Coronary artery (tissue), 2 donors: Measurements from ENCODE around the gene DST.

Source experiments
- DNase-seq: peaks from one replicate; pipeline ENCODE4 v3.0.0-alpha.2; 2017; ENCODE audit warnings: low spot score
- H3K27ac ChIP-seq, 2 donors: fragments of 200-600 bp; sonication (generic); one replicate each; pipeline ENCODE4 v1.5.1; 2016 to 2019
- H3K4me3 ChIP-seq: fragments of 200-600 bp; sonication (generic); 2 replicates; pipeline ENCODE4 v1.5.1; 2016; ENCODE audit warnings: mild to moderate bottlenecking, moderate library complexity
- TF ChIP-seq, protein P1 (sequence below): fragments of 200-600 bp; sonication (generic); IDR thresholded peaks from one replicate; pipeline ENCODE4 v1.5.1; 2019; ENCODE audit warnings: antibody characterized with exemption

Gene DST

DNA sequence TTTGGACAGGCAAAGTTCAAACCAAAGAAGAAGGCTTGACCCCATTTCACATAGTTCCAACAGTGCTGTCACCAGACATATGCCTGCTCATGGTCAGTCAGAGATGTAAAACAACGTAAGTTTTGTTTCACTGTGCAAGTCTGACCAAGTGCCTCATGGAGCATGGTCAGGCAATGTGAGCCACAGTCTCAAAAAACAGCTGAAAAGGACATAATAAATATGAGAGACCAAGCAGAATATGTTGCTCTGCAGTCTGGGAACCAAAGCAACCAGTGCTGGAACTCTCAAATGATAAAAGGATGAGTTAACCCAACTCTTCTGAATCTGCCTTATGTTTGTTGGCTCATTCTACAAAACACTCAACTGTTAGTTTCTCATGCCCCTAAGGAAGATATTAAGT lies 39.9 kb upstream of the DST start:
- TF ChIP-seq, protein P1, sequence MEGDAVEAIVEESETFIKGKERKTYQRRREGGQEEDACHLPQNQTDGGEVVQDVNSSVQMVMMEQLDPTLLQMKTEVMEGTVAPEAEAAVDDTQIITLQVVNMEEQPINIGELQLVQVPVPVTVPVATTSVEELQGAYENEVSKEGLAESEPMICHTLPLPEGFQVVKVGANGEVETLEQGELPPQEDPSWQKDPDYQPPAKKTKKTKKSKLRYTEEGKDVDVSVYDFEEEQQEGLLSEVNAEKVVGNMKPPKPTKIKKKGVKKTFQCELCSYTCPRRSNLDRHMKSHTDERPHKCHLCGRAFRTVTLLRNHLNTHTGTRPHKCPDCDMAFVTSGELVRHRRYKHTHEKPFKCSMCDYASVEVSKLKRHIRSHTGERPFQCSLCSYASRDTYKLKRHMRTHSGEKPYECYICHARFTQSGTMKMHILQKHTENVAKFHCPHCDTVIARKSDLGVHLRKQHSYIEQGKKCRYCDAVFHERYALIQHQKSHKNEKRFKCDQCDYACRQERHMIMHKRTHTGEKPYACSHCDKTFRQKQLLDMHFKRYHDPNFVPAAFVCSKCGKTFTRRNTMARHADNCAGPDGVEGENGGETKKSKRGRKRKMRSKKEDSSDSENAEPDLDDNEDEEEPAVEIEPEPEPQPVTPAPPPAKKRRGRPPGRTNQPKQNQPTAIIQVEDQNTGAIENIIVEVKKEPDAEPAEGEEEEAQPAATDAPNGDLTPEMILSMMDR: no peak
- DNase-seq: no peak
- H3K4me3 ChIP-seq: no peak overlapping the region
- H3K27ac ChIP-seq: peak overlapping the region; percentile 61 to 73

DNA sequence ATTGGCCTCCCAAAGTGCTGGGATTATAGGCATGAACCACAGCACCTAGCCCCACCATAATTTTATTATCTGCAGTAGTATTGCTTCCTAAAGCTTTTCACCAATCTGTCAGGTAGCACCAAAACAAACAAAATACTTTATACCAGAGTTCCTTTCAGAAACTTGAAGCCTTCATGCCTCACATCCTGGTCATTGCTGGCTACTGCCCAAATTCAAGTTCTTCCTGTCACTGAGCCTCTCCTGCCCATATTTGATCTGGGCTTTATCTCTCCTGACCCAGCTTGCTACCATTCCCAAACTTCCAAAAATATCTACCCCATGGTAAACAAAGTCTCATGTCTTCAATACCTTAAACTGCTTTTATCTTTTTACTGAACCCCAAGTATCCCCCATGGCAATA lies 34.9 kb upstream of the DST start:
- TF ChIP-seq, protein P1: no peak
- no peak overlapping the region for H3K4me3 ChIP-seq
- no peak overlapping the region for H3K27ac ChIP-seq
- DNase-seq: no peak

DNA sequence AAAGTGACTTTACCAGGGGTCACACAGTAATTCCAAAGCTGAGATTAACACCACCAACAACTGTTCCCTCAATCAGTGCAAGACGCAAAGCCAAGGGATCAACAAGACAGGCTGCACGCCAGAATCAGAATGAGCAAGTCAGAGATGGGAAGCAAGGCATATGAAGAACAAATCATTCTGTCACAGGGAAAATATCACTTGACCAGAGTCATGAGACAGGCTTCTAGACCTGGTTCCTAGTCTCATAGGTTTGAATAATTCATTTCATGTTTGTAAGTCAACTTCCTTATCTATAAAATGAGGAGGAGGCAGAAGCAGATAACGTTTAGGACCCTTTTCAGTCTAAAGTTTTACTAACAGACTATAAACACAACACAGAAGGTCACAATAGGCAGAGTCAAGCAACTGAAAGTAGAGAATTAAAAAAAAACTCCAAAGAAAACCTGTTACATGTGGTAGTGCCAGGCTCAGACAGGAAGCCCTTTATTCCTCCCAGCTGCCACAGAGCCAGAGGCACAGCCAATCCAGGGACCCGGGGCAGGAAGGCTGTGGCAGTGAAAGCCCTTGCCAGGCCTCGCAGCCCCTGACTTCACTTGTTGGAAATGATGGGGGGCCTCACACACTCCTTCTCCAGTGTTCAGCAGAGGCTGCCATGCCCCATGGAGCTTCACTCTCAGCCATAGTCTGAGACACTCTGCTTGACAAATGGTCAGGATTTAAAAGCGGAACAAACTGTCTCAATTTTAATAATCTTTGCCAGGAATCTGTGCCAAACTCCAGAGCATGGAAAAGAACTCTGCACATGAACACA lies 29.2 kb upstream of the DST start:
- TF ChIP-seq, protein P1: no peak
- Histone ChIP-seq H3K4me3 (peak overlapping the region; percentile 39), H3K27ac (peak overlapping the region; percentile 63 to 78)
- DNase-seq: peak; percentile 72

DNA sequence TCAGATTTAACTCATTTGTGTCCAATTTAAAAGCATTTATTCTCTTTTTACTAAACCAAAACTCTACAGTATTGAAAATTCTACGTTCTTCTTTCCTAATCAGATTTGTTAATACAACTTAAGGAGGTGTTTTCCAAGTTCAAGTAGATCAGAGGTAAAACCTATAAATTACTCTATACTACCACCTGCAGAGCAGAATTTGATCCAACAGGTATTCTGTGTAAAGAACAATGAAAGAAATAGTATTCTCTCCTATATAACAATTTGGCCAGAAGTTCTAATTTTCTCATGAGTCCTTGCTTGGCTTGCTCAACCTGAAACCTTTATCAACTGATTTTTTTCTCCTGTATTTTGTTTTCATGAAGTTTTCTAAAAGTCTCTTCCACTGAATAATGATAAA lies 28.5 kb upstream of the DST start:
- peak overlapping the region; percentile 63 to 78 for H3K27ac ChIP-seq
- TF ChIP-seq, protein P1: no peak
- no peak overlapping the region for H3K4me3 ChIP-seq
- no peak for DNase-seq

DNA sequence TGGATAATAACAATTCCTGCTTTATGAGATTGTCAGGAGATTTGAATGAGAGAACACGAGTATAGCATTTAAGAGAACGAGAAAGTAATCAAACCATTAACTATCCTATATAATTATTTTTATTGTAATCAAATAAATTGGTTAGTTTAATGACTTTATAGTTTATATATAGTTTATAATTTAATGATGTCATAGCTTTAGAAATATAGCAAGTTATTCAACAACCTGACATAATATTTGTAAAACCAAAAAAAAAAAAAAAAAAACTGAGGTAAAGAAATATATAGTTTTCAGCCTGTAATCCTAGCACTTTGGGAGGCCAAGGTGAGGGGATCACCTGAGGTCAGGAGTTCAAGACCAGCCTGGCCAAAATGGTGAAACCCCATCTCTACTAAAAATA lies 26.4 kb upstream of the DST start:
- Histone ChIP-seq H3K4me3 (no peak overlapping the region), H3K27ac (peak overlapping the region in 1 of 2 donors; percentile 44)
- TF ChIP-seq, protein P1: no peak
- DNase-seq: no peak

DNA sequence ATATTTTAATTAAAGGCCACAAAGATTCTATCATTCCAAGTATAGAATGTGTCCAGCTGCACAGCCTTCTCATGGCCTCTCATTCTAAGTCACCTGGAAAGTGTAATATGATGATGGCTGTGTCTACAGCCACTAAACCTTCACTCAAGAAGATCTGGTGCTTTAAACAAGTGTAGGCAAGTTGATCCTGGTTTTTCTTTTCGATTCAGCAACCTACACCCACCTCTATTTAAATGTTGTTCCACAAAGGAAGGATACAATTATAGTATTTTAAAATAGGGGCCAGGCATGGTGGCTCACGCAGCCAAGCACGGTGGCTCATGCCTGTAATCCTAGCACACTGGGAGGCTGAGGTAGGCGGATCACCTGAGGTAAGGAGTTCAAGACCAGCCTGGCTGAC lies 25.5 kb upstream of the DST start:
- H3K4me3 ChIP-seq: no peak overlapping the region
- no peak for DNase-seq
- H3K27ac ChIP-seq: no peak overlapping the region
- TF ChIP-seq, protein P1: no peak

DNA sequence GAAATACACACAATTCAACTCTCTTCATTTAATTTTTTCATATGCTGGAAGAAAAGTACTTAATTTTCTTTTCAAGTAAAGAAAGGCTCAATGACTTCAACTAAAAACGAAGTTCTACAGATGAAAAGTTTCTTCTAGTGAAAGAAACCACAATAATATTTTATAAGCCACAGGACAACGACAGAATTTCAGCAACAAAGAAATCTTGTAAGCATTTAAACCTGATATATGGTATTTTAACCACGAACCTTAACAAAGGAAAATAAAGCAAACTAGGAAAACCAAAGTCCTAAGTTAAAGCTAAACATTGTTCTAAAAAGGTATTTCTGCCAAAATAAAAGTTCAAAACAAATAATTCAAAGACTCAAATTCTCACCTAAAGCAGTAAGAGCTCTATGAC lies 24.6 kb upstream of the DST start:
- no peak for DNase-seq
- no peak overlapping the region for H3K27ac ChIP-seq
- TF ChIP-seq, protein P1: no peak
- H3K4me3 ChIP-seq: no peak overlapping the region
